GM18507 (cell line): ENCODE data around the gene ZDHHC3.

Source experiments
- DNase-seq: peaks from one replicate; pipeline ENCODE4 v3.0.0; 2011; ENCODE audit warnings: low read depth; ENCODE audit not compliant: insufficient read length; ENCODE audit errors: extremely low spot score
- FAIRE-seq: peaks from 2 replicates; lab custom pipeline; 2011; peaks lifted over from hg19 to GRCh38; lab: Jason Lieb, UNC

The ZDHHC3 gene

GRCh38 chr3:44906997-44907396, 69.0 kb downstream of the ZDHHC3 start:
- no peak for DNase-seq
- no peak for FAIRE-seq

DNA sequence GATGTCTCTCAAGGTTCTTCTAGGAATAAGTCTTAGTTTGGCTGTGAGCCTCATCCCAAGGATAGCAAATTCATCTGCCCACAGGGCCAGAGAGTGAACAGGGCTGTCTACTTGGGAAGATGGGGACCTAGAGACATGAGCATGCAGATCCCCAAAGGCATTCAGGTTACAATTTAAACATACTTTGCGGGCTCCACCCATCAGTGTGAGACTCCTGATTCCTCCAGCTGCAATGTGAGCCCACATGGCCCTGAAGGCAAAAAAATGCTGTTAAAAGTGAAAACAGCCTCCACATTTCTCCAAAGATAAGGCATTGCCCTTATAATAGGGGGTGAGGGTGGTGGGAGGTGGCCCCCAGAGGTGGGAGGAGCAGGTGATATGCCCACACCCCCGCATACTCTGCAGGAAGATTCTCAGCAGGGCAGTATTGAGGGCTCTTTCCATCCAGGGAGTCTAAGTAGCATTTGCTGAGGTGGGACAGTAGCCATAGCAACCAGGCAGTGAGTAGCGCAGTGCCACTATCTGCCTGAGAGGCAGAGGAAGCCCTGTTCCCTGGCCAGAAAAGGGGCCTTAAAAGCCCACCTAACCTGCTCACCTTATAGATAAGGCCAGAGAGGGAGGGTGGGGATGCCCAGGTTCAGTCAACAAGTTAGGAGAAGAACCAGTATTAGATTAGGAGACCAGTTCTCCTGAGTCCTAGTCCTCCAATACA, 70.4 kb downstream of the ZDHHC3 start:
- FAIRE-seq (no peak), DNase-seq (no peak)

GRCh38 chr3:44903751-44904150, 72.2 kb downstream of the ZDHHC3 start:
- FAIRE-seq (no peak), DNase-seq (no peak)

GRCh38 chr3:44903314-44903713, 72.7 kb downstream of the ZDHHC3 start:
- DNase-seq (no peak), FAIRE-seq (no peak)

DNA sequence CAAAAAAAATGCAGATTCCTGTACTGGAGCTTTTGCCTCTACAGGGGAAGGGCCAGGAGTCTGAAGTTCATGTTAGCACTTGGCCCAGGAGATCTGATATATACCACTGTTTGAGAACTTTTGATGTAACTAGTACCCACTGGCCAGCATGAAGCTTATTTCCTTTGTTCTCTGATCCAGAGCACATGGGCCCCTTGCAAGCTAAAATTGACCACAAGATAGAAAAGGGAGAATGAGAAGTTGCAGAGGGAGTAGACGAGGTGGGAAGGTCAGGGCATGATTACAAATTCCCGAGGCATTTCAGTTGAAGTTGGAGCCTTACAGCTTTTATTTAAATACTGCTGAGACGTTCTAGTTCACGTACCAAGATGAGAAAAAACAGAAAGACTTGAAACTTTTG, 73.3 kb downstream of the ZDHHC3 start:
- FAIRE-seq (no peak), DNase-seq (no peak)

DNA sequence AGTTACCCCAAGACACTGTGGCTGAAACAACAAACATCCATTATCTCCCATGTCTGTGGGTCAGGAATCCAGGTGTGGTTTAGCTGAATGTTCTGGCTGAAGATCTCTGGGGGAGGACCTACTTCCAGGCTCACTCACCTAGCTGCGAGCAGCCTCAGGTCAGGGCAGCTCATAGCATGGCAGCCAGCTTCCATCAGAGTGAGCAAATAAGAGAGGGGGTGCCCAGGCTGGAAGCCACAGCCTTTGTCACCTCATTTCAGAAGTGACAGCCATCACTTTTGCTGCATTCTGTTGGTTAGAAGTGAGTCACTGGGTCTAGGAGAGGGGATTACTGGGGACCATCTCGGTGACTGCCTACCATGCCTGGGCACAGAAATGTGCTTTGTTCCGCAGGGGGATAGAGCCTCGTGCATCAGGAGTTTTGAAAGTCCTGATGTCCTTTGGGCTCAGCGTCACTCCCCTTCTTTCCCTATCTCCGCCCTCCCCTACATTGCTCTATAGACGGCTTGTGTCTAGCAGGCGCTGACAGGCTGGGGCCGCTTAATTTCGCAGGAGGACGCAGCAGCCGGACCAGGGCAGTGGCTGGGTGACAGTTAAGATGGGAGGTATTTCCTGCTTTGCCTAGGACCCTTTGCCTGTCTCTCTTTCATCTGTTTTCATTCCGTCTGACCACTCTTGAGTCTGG, 76.1 kb downstream of the ZDHHC3 start:
- FAIRE-seq (no peak), DNase-seq (no peak)

DNA sequence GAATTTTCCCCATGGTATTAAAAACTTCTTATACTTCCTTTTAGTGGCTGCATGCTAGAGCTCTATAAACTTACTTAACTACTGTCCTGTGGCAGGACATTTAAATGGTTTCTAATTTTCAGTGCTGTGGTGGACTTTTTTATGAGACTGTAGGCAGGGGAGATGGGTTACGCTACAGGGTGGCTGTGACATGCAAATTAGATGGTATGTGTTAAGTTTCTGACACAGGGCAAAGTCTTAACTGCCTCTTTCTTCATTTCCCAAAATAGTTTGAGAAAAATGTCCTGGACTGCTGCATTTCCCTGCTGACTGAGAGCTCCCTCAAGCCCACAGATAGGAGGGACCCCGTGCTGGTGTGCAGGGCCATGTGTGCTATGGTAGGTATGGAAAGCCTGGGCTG, 79.5 kb downstream of the ZDHHC3 start:
- no peak for FAIRE-seq
- DNase-seq, result peak; percentile 11

DNA sequence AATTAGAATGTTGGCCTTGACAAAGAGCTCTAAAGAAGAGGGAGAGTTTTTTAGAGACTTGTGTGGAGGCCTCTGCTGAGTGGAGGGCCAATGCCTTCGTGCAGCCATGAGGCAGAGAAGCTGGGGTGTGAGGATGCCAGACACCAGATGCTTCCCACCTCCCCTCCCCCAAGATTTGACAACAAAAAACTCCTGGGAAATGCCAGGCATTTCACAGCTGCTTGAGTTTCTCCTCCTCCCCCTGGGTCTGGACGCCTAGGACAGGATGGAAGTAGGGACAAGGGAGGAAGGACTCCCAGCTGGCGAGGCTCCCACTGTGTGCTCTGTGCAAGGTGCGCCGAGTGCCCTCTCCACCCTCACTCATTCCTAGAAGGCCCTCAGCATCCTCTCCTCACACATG, 81.5 kb downstream of the ZDHHC3 start:
- DNase-seq (no peak), FAIRE-seq (no peak)

GRCh38 chr3:44893097-44893496, 82.9 kb downstream of the ZDHHC3 start:
- DNase-seq, result no peak
- no peak for FAIRE-seq

- no peak for FAIRE-seq
Observed at GRCh38 chr3:44892689-44893088, 83.3 kb downstream of the ZDHHC3 start.

DNA sequence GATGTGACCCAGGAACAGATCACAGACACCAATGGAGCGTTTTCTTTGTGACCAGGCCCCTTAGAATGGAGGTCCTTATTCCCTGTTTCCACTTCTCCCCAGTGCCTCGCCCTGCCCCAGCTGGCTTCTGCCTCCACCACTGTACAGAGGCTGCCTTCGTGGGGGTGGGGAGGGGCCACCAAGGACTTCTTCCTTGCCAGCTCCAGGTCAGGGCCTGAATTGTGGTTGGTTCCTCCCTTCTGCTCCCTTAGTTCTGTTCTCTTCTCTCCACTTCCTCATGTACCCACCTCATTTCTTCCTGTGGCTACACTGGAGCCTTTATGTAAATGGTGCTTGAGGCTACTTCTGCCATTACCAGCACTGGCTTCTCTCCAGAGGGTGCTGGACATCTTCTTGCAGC, 85.1 kb downstream of the ZDHHC3 start:
- no peak for FAIRE-seq

More at GRCh38 chr3:44892689-44893088, 83.3 kb downstream of the ZDHHC3 start:
- DNase-seq, result no peak

GRCh38 chr3:44890258-44890657, 85.7 kb downstream of the ZDHHC3 start:
- FAIRE-seq, result no peak
- no peak for DNase-seq

More for the DNA sequence above, 85.1 kb downstream of the ZDHHC3 start:
- no peak for DNase-seq

- DNase-seq, result no peak
- FAIRE-seq, result no peak
Observed at GRCh38 chr3:44887101-44887500, 88.9 kb downstream of the ZDHHC3 start.

DNA sequence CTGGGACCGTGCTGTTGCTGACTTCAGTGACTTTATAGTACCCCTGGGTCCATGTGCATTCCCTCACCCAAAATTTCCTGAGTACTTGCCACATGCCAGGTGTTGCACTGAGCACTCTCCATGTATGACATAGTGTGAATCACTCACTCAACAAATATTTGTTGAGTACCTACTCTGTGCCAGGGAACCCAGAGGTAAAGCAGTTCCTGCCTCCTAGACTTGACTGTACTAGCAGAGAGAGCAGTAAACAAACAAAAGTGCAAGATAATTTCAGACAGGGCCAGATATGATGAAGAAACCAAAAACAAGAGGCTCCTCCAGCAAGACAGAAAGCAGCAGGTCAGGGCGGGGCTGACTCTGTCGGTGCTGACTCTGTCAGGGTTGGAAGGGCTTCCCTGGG, 89.4 kb downstream of the ZDHHC3 start:
- no peak for FAIRE-seq
- DNase-seq, result no peak

- no peak for FAIRE-seq
Observed at GRCh38 chr3:44885618-44886017, 90.4 kb downstream of the ZDHHC3 start.

GRCh38 chr3:44883999-44884431, 92.0 kb downstream of the ZDHHC3 start:
- DNase-seq (no peak), FAIRE-seq (no peak)

More at GRCh38 chr3:44885618-44886017, 90.4 kb downstream of the ZDHHC3 start:
- DNase-seq, result no peak

DNA sequence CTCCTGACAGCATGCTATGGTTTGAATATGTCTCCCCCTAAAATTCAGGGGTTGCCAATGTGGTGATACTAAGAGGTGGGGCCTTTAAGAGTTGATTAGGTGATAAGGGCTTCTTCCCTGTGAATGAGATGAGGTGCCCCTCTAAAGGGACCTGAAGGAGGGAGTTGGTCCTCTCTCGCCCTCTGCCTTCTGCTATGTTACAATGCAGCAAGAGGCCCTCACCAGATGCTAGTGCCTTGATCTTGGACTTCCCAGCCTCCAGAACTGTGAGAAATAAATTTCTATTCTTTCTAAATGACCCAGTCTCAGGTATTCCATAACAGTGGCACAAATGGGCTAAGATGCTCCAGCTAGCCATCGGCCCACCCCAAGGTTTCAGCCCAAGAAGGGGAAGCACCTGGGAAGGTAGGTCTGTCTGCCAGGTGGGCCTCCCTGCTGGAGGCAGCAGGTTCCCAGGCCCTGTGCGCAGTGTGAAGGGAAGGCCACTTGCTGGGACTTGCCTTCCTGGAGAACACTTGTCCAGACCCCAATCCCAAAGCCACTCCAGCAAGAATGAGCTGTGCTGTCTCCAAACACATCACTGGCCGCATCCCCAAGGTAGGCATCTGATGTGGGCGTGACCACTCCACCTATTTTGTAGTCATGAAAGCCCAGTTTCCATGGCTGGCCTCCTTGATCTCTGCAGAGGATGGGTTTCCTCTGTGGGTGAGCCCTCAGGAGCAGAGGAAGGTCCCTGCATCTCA, 92.6 kb downstream of the ZDHHC3 start:
- no peak for FAIRE-seq
- no peak for DNase-seq

GRCh38 chr3:44880284-44880683, 95.7 kb downstream of the ZDHHC3 start:
- DNase-seq (no peak), FAIRE-seq (no peak)

GRCh38 chr3:44877333-44877732, 98.6 kb downstream of the ZDHHC3 start:
- DNase-seq, result no peak
- FAIRE-seq, result no peak

DNA sequence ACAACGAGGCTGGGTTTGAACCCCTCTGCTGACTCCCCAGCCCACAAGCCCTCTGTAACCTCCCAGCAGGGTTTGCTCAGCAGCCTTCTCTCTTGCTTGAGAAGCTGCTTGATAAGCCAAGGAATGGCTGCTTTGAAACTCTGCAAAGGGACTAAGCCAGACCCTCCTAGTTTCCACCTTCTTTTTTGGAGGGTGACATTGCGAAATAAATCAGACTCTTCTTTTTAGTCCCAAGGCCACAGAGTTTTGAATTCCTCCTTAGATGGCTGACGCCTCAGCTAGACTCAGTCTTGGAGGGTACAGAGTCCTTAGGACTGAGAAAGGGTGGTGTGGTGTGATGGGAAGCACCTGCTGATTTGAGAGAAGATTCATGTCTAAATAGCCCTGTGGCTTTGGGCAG, 100.4 kb downstream of the ZDHHC3 start:
- FAIRE-seq (no peak), DNase-seq (no peak)
